ENCODE data around the gene DLK2. TPM values are rescaled to one million over a fixed set of nuclear protein-coding genes. Genes with fewer than 3 reads are reported as not detected.
A peak's percentile ranks its signal among the peaks of the same experiment; 100 is the strongest.

The DLK2 gene
- total and polyA plus RNA-seq, 2 of the 13 experiments (the other 11 are each of a cell fraction or from before 2014, with no cell fraction given): 1.2 to 3.8 TPM

DNA sequence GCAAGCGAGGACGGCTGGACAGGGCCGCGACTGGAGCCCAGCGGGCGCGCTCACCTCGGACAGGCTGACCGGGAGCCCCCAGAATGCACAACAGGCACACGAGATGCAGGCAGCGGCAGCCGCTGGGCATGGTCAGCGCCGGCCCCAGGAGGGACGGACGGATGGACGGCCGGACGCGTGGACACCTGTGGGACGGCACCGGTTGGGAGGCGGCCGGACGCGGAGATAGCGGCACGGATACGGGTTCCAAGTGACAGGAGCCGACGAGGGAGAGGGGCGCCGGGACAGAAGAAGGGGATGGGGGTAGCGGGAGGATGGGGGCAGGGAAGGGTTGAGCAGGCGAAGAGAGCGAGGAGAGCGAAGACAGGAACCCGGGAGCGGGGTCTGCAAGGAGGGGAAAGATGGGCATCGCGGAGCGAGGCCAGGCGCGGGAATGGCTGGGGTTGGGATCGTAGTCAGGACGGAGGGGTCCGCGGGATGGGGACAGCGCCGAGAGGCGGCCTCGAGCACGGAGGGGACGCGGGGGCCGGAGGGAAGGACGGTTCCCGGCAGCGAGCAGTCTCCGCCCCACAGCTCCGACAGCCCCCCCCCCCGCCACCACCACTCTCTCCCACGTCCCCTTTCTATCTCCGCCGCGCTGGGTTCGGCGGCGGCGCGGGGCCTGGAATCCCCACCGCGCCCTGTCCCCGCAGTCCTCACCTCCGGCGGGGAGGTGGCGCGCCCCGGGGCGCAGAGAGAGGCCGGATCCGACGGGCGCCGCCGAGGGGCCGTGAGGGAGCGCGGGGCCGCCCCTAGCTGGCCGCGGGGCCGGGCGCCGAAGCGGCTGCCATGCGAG is 435 bp downstream of the DLK2 start:
- Histone ChIP-seq H3K79me2 (ENCODE audit: insufficient read depth, low read length) (no peaks in the 10 kb centered on the region), H3K4me2 (ENCODE audit: low read depth, low read length) (peak overlapping the region; percentile 100), H2AFZ (ENCODE audit: low read length) (no peak overlapping the region), H3K9me3 (ENCODE audit: low read length) (no peaks in the 10 kb centered on the region), H3K27ac (ENCODE audit: extremely low read length, insufficient read depth, low read length) (no peak overlapping the region), H3K4me1 (ENCODE audit: insufficient read depth, low read length) (peaks cover 26% of the 10 kb centered on the region), H3K4me3 (replicated peaks in 1 of 3; ENCODE audit: insufficient read depth in 1 of 3, low read depth in 2 of 3, low read length in 3 of 3) (peak overlapping the region; percentile 54 to 76 (median 66); a peak in 5 of 6 replicates), H4K20me1 (ENCODE audit: insufficient read depth, low read length) (no peaks in the 10 kb centered on the region), H3K27me3 (ENCODE audit: control insufficient read depth in 1 of 2, insufficient read depth in 2 of 2, low read length in 2 of 2) (peaks cover 0 to 5% of the 10 kb centered on the region in 2 experiments; a peak in 3 of 5 replicates), H3K36me3 (replicated peaks in 1 of 2; ENCODE audit: control insufficient read depth in 1 of 2, insufficient read depth in 2 of 2, low read length in 2 of 2) (peaks cover 5 to 9% of the 10 kb centered on the region in 2 experiments; a peak in 3 of 5 replicates), H3K9ac (ENCODE audit: insufficient read depth, low read depth, low read length) (peak overlapping the region; percentile 32; the same call in 1 of the 2 replicates)
- DNase-seq (ENCODE audit: low spot score): peak; percentile 67
- in situ Hi-C loops (cut with HindIII; ENCODE audit: extremely low pct_ligation_motif_present, low pct_unique_long_range_greater_than_20kb): loop anchor here (5.0 kb wide), 1 partner anchor 37 kb away; no protein-coding TSS in a partner anchor
- intact Hi-C loops (cut with micrococcal nuclease; ENCODE audit: unreplicated experiment): loop anchor here (1.0 kb wide), 2 partner anchors 41 to 51 kb away; no protein-coding TSS in a partner anchor
- no peak for FAIRE-seq
- ChIA-PET POLR2A (interaction anchor here (1.0 to 4.7 kb wide), 10 partner anchors 9 to 55 kb away, joined by 3 to 38 read pairs (median 5); partner anchors contain the start of genes ABCC10, LRRC73 and TJAP1), CTCF (ENCODE audit: low intra/inter-chr PET ratio, low total read pairs) (interaction anchor here (1.5 to 4.7 kb wide), 3 partner anchors 41 to 192 kb away, joined by 3 to 53 read pairs (median 39); no protein-coding TSS in a partner anchor)
- 3% methylated on average over 54 of the region's 97 CpGs for WGBS (ENCODE audit: low lambda C conversion rate)
- ATAC-seq: peak; percentile 87
- BruUV-seq (replicated peaks): no TSS peak
- TF ChIP-seq DMAP1 (CRISPR knock-in tag; IDR thresholded peaks at IDR 0.05) (peak; percentile 25; the same call in 1 of the 2 replicates), RELA (CRISPR knock-in tag; IDR thresholded peaks at IDR 0.05) (peak; percentile 82; the same call in 1 of the 2 replicates), ZBTB1 (CRISPR knock-in tag; IDR thresholded peaks at IDR 0.05; ENCODE audit: borderline replicate concordance) (no peak), ZNF678 (CRISPR knock-in tag; IDR thresholded peaks at IDR 0.05) (no peak), SOX6 (IDR thresholded peaks at IDR 0.05) (no peak), SOX6 (CRISPR knock-in tag; IDR thresholded peaks at IDR 0.05) (peak; percentile 68), ZKSCAN1 (IDR thresholded peaks at IDR 0.05; ENCODE audit: low read length) (no peak), TP53 (CRISPR knock-in tag; conservative IDR thresholded peaks at IDR 0.05) (no peak), TCF7 (IDR thresholded peaks at IDR 0.05; ENCODE audit: low read depth) (no peak), HDAC6 (IDR thresholded peaks at IDR 0.05; ENCODE audit: low read depth, low read length) (no peak), ZNF564 (CRISPR knock-in tag; IDR thresholded peaks at IDR 0.05) (peak; percentile 83; the same call in 1 of the 2 replicates), SRF (IDR thresholded peaks at IDR 0.05; ENCODE audit: low read depth, low read length) (no peak)
- TF ChIP-seq, protein P1, sequence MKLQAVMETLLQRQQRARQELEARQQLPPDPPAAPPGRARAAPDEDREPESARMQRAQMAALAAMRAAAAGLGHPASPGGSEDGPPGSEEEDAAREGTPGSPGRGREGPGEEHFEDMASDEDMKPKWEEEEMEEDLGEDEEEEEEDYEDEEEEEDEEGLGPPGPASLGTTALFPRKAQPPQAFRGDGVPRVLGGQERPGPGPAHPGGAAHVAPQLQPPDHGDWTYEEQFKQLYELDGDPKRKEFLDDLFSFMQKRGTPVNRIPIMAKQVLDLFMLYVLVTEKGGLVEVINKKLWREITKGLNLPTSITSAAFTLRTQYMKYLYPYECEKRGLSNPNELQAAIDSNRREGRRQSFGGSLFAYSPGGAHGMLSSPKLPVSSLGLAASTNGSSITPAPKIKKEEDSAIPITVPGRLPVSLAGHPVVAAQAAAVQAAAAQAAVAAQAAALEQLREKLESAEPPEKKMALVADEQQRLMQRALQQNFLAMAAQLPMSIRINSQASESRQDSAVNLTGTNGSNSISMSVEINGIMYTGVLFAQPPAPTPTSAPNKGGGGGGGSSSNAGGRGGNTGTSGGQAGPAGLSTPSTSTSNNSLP (IDR thresholded peaks at IDR 0.05; ENCODE audit: low read depth, low read length): no peak
- TF ChIP-seq, protein P2, sequence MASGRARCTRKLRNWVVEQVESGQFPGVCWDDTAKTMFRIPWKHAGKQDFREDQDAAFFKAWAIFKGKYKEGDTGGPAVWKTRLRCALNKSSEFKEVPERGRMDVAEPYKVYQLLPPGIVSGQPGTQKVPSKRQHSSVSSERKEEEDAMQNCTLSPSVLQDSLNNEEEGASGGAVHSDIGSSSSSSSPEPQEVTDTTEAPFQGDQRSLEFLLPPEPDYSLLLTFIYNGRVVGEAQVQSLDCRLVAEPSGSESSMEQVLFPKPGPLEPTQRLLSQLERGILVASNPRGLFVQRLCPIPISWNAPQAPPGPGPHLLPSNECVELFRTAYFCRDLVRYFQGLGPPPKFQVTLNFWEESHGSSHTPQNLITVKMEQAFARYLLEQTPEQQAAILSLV (CRISPR knock-in tag; IDR thresholded peaks at IDR 0.05; ENCODE audit: borderline replicate concordance): peak; percentile 96
- TF ChIP-seq, protein P3, sequence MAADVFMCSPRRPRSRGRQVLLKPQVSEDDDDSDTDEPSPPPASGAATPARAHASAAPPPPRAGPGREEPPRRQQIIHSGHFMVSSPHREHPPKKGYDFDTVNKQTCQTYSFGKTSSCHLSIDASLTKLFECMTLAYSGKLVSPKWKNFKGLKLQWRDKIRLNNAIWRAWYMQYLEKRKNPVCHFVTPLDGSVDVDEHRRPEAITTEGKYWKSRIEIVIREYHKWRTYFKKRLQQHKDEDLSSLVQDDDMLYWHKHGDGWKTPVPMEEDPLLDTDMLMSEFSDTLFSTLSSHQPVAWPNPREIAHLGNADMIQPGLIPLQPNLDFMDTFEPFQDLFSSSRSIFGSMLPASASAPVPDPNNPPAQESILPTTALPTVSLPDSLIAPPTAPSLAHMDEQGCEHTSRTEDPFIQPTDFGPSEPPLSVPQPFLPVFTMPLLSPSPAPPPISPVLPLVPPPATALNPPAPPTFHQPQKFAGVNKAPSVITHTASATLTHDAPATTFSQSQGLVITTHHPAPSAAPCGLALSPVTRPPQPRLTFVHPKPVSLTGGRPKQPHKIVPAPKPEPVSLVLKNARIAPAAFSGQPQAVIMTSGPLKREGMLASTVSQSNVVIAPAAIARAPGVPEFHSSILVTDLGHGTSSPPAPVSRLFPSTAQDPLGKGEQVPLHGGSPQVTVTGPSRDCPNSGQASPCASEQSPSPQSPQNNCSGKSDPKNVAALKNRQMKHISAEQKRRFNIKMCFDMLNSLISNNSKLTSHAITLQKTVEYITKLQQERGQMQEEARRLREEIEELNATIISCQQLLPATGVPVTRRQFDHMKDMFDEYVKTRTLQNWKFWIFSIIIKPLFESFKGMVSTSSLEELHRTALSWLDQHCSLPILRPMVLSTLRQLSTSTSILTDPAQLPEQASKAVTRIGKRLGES (CRISPR knock-in tag; IDR thresholded peaks at IDR 0.05; ENCODE audit: borderline replicate concordance): no peak
- TF ChIP-seq, protein P4, sequence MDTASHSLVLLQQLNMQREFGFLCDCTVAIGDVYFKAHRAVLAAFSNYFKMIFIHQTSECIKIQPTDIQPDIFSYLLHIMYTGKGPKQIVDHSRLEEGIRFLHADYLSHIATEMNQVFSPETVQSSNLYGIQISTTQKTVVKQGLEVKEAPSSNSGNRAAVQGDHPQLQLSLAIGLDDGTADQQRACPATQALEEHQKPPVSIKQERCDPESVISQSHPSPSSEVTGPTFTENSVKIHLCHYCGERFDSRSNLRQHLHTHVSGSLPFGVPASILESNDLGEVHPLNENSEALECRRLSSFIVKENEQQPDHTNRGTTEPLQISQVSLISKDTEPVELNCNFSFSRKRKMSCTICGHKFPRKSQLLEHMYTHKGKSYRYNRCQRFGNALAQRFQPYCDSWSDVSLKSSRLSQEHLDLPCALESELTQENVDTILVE (CRISPR knock-in tag; IDR thresholded peaks at IDR 0.05): 0 out of 2 replicates have a peak, but pooled peaks have one; percentile 46
